HG03378 (cell line): Measurements from ENCODE around the gene KLHDC9.
"Not testable (repeated sequence)": the region's sequence is repeated elsewhere in the genome, so short reads cannot be mapped to it uniquely, and the experiment has no call there.

Experiments
- ATAC-seq: cut with Tn5 transposase; IDR thresholded peaks from one replicate; pipeline ENCODE4 v1.9.1; 2021; ENCODE audit warnings: mild to moderate bottlenecking, moderate library complexity; ENCODE audit not compliant: unreplicated experiment

The KLHDC9 gene, protein sequence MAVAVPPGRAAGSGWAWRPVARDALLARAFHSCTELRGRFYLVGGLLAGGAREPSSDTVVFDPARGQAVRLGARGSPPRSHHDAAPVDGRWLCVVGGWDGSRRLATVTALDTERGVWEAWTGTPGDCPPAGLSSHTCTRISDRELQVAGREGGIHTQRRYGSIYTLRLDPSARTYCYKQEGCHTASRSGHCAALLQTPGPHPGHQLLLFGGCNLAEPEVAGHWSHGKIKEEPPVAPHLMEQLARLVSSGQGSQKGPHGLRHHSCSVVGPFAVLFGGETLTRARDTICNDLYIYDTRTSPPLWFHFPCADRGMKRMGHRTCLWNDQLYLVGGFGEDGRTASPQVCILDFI

DNA sequence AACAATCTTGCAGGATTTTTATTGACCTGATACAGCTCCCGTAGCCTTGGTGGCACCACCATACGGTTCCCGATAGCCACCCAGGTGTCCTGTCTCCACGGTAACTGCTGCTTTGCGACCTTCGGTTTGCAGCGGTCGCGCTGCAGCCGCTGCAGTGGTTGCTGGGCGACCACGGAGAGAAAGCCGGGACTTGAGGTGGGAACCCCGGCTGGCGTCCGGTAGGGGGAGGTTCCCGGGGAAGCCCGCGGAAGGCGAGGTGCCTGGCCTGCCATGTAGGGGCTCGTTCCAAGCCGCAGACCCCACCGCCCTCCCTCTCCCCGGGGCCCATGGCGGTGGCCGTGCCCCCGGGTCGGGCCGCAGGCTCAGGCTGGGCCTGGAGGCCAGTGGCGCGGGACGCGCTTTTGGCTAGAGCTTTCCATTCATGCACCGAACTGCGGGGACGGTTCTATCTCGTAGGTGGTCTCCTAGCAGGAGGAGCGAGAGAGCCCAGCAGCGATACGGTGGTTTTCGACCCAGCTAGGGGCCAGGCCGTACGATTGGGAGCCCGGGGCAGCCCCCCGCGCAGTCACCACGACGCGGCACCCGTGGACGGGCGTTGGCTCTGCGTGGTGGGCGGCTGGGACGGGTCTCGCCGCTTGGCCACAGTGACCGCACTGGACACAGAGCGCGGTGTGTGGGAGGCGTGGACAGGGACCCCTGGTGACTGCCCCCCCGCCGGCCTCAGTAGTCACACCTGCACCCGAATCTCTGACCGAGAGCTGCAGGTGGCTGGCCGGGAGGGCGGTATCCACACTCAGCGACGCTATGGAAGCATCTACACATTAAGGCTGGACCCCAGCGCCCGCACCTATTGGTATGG lies at the start of gene KLHDC9:
TSS of gene KLHDC9 (plus strand) at position 152 of the 859 bp plus-strand sequence. CDS start at position 327, 175 bp downstream.
- ATAC-seq: peak; percentile 62

DNA sequence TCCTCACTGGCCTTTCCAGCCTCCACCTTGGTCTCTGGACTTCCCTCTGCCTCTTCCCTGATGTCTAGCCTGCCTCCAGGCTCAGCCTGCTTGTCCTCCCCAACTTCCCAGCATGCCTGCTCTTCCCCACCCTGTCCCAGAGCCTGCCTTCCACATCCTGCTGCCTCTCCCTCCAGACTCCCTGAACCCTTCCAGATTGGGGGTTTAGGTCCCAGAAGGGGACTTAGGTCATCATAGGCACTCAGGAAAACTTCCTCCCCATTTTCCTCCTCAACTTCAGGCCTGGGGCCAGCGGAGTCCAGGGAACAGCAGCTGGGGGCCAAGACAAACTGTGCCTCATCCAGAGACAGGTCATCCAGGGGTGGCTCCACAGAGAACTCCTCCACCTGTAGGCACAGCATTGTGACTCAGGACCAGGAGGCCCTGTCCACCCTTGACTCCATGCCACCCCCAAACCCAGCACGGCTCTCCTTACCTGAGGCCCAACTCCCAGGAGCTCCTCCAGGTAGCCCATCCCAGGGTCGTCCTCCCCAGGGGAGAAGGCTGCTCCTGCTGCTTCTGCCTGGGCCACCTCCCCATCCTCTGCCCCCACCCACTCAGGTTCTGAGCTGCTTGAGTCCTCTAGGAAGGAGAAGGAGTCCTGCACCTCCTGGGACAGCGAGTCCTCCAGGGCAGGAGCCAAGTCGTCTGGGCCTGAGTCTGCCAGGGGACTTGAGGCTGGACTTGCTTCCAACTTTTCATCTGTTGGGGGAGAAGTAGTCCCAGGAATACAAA lies 49.0 kb upstream of the KLHDC9 start:
- no peak for ATAC-seq

DNA sequence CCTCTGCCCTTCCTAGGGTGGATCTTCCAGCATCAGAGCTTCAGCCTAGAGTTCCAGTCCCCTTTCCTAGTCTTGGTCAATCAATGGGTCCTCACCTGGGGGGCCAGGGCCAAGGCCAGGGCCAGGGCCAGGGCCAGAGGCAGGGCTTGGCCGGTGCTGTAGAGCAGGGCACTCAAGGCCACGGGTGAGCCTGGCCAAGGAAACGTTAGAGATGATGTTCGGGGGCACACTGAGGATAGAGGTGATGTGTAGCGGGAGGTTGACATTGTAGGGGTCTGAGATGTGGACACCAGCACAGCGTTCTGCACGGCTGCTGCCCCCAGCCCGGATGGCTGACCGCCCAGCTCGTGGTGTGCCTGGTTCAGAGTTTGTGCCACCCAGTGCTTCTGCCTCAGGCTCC lies 46.9 kb upstream of the KLHDC9 start:
- no peak for ATAC-seq

DNA sequence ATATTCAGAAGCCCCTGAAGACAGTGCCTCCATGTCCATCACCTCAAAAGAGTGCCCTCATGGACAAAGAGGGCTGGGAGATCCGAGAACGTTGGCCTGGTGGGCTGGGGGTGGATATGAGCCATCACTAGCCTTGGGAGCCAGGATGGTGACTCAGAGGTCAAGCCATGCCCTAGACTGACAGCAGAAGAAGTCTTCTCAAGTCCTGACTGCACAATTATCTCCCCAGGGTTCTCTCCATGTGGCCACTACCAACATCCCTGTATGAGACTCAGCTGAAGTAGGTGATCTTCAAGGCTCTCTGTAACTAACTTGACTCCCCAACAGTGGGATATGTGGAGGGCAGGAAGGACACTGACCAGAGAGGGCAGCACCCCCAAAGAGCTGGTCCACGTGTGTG lies 45.3 kb upstream of the KLHDC9 start:
- no peak for ATAC-seq

DNA sequence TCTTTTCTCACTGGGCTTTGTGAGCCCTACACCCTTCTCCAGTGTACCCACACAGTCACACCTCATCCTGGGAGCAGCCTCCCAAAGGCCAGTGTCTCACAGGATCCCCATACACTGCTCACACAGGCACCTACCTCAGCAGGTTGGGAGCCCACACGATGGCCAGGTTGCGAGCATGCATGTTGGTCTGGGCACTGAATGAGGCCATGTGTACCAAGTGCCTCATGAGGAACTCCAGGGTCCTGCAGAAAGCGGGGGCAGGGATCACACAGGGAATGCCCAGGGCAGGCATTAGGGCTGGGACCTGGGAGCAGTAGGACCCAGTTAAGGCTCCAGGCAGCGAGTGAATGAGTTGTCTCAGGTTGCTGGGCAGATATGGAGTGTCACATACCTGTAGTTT lies 43.9 kb upstream of the KLHDC9 start:
- ATAC-seq: no peak

DNA sequence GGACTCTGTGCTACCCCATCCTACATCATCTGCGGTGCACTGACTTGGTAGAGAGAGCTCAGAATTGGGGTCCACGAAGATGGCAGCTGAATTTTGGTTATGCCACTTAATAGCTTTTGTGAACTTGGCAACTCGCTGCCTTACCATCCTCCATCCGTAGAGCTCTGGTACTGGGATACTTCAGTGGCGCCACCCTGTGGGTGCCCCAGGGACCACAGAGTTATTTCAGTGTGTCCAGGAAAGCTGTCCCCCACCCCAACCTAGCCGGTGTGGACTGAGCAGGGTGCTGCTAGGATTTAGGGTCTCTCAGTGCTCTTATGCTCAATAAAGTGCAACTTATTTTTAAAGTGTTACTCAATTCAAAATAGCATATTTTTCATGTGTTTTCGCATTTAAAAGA lies 43.4 kb upstream of the KLHDC9 start:
- no peak for ATAC-seq

DNA sequence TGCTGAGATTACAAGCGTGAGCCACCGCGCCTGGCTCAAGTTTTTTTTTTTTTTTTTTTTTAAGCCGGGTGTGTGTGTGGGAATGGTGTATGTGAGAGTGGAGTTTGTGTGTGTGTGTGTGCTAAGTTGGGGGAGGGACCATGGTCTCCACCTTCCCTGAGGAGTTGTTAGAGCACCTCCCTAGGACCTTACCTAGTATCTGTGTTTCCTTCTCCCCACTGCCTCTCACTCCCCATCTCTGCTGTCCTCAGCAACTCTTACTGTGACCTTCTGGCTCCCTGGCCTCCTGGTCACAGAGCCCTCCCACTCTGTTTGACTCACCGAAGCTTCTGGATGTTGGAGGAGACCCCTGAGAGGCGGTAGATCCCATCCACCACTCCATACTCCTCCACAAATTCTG lies 38.9 kb upstream of the KLHDC9 start:
- ATAC-seq: no peak

DNA sequence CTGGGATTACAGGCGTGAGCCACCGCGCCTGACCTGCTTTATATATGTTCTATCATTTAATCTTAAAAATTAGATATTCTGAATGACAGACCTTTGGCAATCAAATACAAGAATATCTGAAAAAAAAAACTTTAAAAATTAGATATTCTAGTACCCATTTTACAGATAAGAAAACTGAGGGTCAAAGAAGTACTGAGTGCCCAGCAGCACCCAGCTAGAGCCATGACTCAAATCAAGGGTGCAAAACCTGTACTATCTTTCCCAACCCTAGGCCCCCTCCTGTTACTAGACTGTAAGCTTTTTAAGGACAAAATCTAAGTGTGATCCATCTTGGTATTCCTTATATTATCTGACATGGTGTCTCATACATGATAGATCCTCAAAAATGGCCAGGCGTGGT lies 36.7 kb upstream of the KLHDC9 start:
- no peak for ATAC-seq

DNA sequence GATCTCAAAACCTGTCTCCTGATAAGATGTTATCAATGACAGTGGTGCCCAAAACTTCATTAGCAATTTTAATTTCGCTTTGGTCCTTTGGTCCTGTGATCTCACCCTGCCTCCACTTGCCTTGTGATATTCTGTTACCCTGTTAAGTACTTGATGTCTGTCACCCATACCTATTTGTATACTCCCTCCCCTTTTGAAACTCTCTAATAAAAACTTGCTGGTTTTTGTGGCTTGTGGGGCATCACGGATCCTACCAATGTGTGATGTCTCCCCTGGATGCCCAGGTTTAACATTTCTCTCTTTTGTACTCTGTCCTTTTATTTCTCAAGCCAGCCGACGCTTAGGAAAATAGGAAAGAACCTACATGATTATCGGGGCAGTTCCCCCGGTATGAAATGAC lies 34.2 kb upstream of the KLHDC9 start:
- ATAC-seq: not testable (repeated sequence)

DNA sequence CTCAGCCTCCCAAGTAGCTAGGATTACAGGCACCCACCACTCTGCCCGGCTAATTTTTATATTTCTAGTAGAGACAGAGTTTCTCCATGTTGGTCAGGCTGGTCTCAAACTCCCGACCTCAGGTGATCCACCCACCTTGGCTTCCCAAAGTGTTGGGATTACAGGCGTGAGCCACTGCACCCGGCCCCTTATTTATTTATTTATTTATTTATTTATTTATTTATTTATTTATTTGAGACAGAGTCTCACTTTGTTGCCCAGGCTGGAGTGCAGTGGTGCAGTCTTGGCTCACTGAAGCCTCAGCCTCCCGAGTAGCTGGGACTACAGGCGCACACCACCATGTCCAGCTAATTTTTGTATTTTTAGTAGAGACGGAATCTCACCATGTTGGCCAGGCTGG lies 32.5 kb upstream of the KLHDC9 start:
- not testable (repeated sequence) for ATAC-seq

DNA sequence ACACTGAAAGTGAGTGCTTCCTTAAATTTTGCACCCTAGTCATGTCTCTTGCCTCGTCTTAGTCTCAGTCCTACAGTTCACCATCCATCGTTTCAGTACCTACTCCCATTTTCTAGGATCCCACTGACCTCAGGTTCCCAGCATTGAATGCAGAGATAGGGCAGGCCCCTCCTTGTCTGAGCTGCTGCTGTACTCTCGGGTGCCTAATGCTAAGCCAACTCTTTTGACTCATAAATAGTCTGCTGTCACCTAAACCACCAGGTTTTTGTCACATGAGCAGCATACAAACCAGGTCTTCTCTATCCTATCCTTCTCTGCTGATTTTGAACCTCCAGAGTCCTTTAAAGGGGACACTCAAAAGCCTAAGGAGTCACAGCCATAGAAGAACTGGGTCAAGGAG lies 31.5 kb upstream of the KLHDC9 start:
- ATAC-seq: no peak

DNA sequence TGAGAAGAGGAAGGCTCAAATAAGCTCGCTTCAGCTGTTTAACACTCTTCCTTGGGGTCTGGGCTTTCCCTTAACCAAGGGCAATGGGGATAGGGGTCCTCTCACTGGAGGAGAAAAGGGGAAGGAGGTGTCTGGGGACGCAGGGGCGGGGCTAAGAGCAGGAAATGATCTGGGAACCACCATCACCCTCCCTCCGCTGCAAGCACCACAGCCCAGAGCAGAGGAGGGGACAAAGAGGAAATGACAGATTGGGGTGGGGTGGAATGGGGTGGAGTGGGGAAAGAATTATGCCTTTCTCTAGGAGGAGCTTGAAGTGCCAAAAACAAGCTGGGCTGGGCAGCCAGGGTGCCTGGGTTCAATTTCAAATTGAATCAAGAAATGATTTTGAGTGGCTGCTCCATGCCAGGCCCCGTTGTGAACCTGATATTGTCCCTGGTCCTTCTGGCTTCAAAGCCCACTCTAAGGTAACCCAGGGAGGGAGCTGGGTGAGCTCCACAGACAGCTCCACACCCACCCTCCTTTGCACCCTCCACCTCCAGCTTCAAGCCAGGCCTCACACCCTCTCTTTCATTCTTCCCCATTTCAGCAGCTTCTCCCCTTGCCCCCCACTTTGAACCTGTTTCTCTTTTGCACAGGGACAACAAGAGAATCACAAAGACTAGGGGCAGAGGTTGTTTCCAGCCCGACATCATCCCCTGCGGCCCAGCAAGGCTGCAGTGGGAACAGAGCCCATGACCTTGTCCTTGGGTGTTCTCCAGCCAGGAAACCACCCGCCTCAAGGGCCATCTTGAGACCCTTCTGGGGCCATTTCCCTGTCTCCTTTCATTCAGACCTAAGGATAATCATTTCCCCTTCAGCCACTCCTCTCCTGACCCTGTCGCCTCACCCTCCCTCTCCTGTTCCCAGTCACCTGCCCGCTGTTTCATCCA lies 29.6 kb upstream of the KLHDC9 start:
- ATAC-seq: peak; percentile 47

DNA sequence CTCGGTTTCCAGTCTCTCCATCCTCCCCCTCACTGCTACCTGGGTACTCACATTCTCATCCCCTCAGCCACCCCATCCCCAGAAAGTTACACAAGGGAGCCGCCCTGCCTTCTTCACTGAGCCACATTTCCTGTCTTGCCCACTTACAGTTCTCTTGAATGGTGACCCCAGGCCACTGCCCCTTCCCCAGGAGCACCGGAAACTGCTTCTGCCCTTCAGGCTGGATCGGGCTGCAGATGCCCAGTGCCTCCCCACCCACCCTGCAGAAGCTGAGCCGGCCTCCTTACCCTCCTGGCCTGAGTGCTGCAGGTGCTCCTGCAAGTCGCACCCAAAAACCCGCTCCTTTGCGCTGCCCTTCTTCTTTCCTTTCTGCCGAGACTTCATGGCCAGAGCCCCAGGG lies 28.9 kb upstream of the KLHDC9 start:
- no peak for ATAC-seq

DNA sequence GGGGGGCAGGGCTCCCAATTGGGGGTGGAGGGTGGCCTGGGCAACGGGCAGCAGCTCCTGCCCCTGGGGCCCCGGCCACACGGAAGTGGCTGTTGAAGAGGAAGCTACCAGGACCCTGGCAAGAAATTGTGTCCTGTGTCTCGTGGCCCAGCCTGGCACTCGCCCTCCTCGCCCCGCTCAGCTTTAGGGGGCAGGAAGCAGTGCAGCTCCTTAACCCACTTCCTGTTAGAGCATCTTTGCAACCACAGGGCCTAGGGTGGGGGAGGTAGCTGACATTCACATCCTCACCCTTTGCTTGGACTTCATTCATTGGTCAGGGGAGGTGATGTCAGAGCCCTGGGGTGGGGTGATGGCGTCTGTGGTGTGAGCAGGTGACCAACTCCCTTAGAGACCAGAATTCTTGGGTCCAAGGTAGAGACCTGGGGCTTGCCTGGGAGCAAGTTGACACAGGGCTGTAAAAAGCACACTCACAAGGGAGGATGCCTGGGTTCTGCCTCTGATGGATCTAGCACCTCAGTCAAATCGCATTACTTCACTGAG lies 28.4 kb upstream of the KLHDC9 start, which contains the start of gene ARHGAP30:
TSS of gene ARHGAP30 (minus strand) at position 161 of the 540 bp plus-strand sequence. CDS start 267 bp downstream, outside the sequence.
- peak; percentile 78 for ATAC-seq

DNA sequence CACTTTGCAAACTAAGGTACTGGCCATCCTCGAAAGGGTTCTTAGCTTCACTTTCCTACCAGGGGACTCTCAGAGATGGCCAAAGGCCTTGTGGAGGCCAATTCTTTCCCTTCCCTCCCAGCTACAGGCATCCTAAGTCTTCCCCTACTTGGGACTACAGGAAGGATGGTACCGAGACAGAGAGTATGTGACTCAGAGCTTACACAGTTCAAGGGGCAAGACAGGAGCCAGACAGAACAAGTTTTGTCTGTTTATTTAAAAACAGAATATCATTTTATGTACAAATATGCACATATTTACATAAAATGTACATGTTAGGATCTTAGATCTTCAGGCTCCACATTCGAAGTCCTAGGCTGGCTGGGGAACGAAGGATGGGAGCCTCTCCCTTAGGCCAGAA lies 27.4 kb upstream of the KLHDC9 start:
- no peak for ATAC-seq

DNA sequence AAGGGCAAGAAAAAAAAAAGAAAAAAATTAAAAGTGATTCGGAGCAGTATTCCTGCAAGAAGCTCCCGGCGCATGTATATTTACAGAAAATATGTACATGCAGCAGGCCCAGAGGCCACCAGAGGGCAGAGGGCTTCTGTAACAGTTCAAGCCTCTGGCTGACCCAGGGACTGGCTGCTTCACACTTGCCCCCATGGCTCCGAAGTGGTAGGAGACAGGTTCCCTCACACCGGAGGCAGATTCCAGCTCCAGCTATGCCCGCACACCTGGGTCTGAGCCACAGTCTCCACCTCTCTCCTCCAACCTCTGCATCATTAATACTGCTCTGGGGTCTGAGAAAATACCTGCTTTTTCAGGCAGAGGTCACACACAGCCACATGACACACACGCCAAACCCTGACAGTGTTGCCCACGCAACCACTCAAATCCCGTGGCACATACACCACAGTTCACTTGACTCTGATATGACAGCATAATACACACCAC lies 26.2 kb upstream of the KLHDC9 start:
- no peak for ATAC-seq

DNA sequence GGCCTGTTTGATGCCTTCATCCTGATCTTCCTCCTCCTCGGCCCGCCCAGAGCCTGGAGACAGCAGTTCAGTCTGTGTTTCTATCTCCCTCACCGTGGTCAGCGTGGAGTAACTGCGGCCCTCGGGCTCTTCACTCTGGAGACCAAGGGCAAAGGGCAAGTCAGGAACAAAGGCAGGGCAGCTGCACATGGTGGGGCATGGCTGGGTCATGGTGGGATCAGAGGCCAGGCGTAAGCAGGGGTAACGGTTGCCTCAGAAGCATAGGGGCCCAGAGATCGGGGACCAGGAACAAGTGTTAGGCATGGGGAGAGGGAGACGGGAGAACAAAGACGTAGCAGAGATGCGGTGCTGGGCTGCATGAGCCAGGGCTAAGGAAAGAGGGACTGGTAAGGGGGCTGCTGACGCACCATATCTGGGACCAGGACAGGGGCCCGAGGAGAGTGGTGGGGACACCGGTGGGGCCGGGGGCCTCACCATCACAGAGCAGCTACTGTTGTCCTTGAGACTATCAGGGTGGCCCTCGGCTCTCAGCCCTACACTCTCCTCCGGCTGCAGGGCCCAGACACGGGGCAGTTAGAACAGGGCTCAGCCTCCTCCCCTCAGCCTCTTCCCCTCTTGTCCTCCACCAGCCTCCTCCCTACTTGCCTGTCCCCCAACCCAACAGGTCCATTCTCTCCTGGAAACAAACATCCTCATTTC lies 25.3 kb upstream of the KLHDC9 start:
- ATAC-seq: no peak

DNA sequence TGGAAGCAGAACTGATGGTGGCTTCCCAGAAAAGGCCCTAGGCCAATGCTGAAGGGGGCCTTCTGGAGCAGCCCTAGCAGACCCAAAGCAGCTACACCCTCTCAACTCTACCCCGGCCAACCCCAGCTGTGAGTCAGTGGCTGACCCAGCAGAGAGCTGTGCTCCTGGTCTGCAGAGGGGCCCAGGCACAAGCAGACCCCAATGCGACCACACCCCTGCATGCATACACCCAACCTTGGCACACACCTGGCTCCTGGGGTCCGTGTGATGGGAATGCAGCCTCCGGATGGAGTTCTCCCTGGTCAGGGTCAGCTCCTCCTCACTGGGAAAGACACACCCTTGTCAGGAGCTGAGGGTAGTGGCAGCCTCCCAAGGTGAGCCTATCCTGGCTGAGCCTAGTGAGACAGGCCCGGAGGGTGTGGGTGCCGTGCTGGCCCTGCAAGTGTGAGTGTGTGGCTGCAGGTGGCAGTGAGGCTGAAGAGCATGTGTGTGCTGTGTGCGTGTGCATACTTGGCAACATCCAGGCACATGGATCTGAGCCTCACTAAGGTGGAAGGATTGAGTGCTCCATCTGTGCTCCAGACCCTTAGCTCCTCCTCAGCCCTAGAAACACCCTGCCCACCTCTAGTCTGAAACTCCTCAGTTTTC lies 24.6 kb upstream of the KLHDC9 start:
- ATAC-seq: no peak
